HG02588 (cell line): ENCODE measurements around the gene TTC34.

Experiments used
- ATAC-seq: cut with Tn5 transposase; IDR thresholded peaks from one replicate; pipeline ENCODE4 v1.9.1; 2021; ENCODE audit warnings: mild to moderate bottlenecking, moderate library complexity; ENCODE audit not compliant: unreplicated experiment

The TTC34 gene

GRCh38 chr1:2643414-2644077 lies 157.9 kb downstream of the TTC34 start:
- no peak for ATAC-seq

- peak; percentile 71 for ATAC-seq
These were observed 158.7 kb downstream of the TTC34 start for GRCh38 chr1:2642560-2643413.

GRCh38 chr1:2642131-2642559 lies 159.3 kb downstream of the TTC34 start:
- ATAC-seq: no peak

GRCh38 chr1:2641381-2642130 lies 159.9 kb downstream of the TTC34 start:
- ATAC-seq: no peak

- ATAC-seq: no peak
These were observed 160.9 kb downstream of the TTC34 start for GRCh38 chr1:2640626-2641025.

GRCh38 chr1:2639607-2640521 lies 161.6 kb downstream of the TTC34 start:
- no peak for ATAC-seq

GRCh38 chr1:2639203-2639602 lies 162.3 kb downstream of the TTC34 start:
- ATAC-seq: no peak

GRCh38 chr1:2638466-2639115 lies 162.9 kb downstream of the TTC34 start:
- ATAC-seq: no peak

- ATAC-seq: no peak
These were observed 163.9 kb downstream of the TTC34 start for GRCh38 chr1:2637442-2638145.

- ATAC-seq: no peak
These were observed 164.8 kb downstream of the TTC34 start for GRCh38 chr1:2636733-2637132.

GRCh38 chr1:2635361-2636010 lies 166.0 kb downstream of the TTC34 start:
- ATAC-seq: no peak

GRCh38 chr1:2633936-2634491 lies 167.5 kb downstream of the TTC34 start:
- no peak for ATAC-seq

GRCh38 chr1:2633366-2633935 lies 168.0 kb downstream of the TTC34 start:
- ATAC-seq: no peak

GRCh38 chr1:2632561-2633361 lies 168.7 kb downstream of the TTC34 start, which contains the start of gene MMEL1:
MMEL1 (minus strand) TSS chr1:2633016; CDS start chr1:2629484, 3,532 bp downstream.
- ATAC-seq: no peak

- no peak for ATAC-seq
These were observed 169.5 kb downstream of the TTC34 start for GRCh38 chr1:2632051-2632430.

- no peak for ATAC-seq
These were observed 170.1 kb downstream of the TTC34 start for GRCh38 chr1:2631136-2632050.
